ENCODE measurements around the gene LRRC45.

LRRC45 gene

GRCh38 chr17:82060614-82061013 is 37.5 kb downstream of the LRRC45 start:
- in situ Hi-C loops (cut with MboI; ENCODE audit: low sequenced_read_pairs) = no loop called here

- in situ Hi-C loops (cut with MboI; ENCODE audit: low sequenced_read_pairs) = no loop called here
Observed at GRCh38 chr17:82061047-82061925, 38.2 kb downstream of the LRRC45 start.

DNA sequence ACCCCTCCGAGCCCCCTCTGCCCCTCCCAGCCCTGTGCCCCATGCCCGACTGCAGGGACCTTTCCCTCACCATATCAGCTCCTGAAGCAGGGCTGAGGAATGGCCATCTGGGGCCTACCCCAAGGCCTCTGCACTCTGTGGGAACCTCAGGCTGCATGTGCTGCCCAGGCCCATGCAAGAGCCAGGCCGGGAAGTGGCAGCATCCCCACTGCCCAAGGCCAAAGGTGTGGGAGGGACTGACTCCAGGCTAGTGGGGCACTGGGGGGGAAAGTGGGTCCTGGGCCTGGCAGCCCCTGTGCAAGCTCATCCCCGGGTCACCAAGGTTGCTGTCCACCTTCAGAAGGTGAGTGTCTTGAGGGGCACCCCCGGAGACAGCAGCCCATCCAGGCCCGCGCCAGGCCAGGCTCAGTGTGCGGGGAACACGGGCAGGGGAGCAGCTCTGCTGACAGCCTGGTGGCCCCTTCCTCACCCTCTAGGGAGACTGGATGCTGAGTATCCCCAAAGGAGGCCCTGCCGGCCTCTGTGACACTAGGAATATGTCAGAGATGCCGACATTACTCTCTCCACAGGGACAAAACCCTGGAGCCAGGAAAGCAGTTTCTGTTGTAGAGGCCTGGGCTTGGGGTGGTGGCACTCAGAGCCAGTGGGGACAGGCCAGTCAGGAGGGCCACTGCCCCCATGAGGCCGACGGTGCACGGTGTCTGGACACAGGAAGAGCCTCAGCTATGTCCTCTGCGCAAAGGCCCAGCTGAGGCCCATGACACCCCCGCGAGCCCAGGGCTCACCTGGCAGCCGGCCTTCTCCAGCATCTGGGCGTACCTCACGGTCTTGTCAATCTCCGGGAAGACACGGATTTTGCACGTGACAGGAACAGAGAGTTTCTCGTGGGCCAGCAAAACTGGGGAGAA is 39.2 kb downstream of the LRRC45 start:
- in situ Hi-C loops (cut with MboI; ENCODE audit: low sequenced_read_pairs) = no loop called here

- in situ Hi-C loops (cut with MboI; ENCODE audit: low sequenced_read_pairs) = no loop called here
Observed at GRCh38 chr17:82062984-82063368, 39.9 kb downstream of the LRRC45 start.

- in situ Hi-C loops (cut with MboI; ENCODE audit: low sequenced_read_pairs) = no loop called here
Observed at GRCh38 chr17:82063424-82064415, 40.6 kb downstream of the LRRC45 start.

DNA sequence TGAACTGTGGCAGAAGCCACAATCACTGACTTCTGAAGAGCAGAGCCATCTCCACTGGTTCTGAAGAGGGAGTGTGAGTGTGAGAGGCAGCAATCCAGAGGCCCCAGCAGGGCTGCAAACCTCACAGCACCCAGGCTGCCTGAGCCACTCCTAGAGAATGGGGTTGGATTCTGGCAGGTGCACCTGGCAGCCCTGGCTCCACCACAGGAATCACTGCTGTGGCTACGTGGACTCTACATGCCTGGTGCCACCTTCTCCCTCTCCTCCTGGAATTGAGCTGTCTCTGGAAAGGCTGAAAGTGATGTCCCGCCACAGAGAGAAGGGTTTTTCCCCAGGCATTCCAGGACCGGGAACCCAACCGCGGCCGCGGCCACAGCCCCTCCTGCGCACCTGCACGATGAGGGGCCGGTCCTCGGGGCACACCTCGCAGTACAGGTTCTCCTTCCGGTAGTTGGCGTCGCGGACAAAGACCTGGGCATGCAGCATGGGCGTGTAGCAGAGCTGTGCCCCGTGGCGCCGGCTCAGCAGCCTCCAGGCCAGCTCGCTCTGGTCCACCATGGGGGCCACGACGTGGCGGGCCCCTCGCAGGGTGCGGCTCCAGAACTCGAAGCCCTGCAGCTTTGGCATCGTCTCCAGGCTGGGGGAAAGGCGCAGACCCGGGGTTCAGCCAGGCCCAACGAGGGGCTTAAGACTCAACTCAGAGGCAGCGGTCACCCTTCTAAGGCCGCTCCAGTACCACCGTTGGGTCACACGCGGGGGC is 41.5 kb downstream of the LRRC45 start:
- in situ Hi-C loops (cut with MboI; ENCODE audit: low sequenced_read_pairs) = no loop called here

DNA sequence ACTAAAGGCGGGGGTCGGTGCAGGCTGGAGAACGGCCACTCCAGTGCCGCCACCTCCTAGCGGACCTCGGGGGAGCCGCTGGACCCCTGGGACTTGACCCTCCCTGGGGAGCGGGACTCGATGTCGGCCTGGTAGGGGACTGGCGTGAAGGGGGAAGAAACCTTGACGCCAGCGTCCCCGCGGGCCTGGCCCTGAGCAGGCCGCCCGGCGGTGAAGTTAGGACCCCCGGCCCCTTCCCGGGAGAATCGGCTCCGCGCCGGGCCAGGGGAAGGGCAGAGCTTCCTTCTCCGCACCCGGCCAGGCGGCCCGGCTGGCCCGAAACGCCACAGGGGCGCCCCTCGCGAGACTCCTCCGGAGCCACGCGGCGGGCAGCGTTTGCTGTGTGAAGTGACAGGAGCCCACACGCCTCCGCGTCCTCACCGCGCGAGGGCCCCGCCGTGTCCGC is 42.1 kb downstream of the LRRC45 start:
- in situ Hi-C loops (cut with MboI; ENCODE audit: low sequenced_read_pairs) = no loop called here

DNA sequence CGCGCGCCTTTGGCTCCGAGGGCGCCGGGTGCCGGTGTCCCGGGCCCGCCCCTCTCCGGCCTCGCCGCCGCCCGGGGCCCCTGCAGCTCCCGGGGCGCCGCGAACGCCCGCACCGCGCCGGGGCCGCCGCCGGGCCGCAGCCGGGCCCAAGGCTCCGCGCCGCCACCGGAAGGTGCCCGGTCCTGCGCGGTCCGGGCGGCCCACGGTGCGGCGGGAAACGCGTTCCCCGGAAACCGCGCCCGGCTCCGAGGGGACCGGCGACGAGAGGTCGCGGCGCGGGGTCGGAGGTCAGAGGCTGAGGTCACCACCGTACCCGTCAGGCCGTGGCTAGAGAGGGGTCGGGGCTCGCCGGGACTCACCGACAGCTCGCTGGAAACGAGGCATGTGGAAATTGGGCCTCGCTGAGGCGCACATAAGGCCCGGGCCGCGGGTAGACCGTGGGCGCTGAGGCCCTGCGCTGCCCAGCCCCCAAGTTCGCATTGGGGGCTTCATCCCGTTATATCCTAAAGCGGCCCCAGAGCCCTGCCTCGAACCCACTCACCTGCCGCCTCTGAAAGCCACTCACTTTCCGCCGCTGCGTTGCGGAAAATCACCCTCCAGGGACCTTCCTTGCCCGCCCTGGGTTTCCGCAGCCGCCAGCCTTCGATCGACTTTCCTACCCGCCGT is 42.7 kb downstream of the LRRC45 start, which contains the start of gene DUS1L:
Gene DUS1L (minus strand): TSS at position 167 of the 666 bp plus-strand sequence. CDS start 745 bp downstream, outside the sequence.
- in situ Hi-C loops (cut with MboI; ENCODE audit: low sequenced_read_pairs) = no loop called here

DNA sequence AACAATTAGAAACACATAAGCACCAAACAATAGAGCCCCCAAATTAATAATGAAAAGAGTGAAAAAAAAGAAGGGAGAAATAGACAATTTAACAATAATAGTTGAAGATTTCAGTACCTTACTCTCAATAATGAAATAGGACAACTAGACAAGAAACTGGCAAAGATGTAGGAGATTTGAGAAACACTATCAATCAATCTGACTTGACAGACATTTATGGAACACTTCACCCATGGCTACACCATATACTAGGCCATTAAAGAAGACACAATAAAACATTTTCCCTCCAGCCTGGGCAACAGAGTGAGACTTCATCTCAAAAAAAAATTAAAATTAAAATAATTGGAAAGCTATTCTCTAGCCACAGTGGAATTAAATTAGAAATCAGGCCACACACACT is 47.5 kb downstream of the LRRC45 start:
- in situ Hi-C loops (cut with MboI; ENCODE audit: low sequenced_read_pairs) = no loop called here

DNA sequence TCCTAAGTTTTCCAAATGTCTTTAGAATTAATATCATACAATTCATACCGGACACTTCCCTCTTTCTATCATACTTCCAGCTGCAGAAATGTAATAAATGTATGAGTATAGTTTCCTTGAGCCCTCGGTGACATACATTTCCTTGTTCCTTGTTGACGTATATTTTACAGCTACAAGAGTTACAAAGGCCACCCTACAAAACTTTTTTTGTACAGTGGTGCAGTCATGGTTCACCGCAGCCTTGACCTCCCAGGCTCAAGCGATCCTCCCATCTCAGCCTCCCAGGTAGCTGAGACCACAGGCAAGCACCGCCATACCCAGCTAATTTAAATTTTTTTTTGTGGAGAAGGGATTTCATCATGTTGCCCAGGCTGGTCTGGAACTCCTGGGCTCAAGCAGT is 49.7 kb downstream of the LRRC45 start:
- in situ Hi-C loops (cut with MboI; ENCODE audit: low sequenced_read_pairs) = no loop called here

DNA sequence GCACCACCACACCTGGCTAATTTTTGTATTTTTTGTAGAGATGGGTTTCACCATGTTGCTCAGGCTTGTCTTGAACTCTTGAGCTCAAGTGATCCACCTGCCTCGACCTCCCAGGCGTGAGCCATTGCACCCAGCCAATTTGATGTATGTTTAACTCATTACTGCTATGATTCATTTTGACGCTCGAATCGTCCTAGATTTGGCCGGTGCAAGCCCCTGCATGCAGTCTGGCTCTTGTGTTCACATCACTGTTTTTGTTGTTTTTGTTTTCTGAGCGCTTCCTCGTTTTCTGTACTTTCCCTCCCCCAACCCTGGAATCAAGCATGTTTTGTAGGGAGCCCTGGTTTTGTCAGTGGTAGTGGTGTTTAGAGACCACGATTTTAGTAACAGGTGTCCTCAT is 50.3 kb downstream of the LRRC45 start:
- in situ Hi-C loops (cut with MboI; ENCODE audit: low sequenced_read_pairs) = no loop called here

DNA sequence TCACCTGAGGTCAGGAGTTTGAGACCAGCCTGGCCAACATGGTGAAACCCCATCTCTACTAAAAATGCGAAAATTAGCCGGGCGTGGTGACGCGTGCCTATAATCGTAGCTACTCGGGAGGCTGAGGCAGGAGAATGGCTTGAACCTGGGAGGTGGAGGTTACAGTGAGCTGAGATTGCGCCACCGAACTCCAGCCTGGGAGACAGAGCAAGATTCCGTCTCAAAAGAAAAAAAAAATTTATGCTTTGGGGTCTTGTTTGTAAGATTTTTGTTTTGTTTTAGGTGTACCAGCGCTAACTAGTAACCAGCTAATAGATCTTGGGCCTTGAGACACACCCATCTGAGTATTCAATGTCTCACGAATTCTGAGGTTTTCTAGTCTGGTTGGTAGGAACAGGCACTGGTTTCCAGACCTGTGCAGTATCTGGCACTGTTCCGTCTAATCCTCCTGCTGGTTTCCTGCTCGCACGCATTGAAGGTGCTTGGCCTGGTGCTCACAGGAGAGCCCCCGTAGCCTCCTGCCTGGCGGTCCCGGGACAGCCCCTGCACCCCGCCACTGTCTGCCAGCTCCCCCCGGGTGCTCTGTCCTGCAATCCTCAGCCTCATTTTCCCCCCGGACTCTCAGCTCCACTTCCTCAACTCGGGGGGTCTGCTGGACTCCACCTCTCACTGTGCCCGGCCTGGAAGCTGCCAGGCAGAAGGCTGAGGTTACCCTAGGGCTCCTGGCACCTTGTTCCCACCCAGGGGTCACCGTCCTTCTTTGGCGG is 53.1 kb downstream of the LRRC45 start:
- in situ Hi-C loops (cut with MboI; ENCODE audit: low sequenced_read_pairs) = no loop called here

DNA sequence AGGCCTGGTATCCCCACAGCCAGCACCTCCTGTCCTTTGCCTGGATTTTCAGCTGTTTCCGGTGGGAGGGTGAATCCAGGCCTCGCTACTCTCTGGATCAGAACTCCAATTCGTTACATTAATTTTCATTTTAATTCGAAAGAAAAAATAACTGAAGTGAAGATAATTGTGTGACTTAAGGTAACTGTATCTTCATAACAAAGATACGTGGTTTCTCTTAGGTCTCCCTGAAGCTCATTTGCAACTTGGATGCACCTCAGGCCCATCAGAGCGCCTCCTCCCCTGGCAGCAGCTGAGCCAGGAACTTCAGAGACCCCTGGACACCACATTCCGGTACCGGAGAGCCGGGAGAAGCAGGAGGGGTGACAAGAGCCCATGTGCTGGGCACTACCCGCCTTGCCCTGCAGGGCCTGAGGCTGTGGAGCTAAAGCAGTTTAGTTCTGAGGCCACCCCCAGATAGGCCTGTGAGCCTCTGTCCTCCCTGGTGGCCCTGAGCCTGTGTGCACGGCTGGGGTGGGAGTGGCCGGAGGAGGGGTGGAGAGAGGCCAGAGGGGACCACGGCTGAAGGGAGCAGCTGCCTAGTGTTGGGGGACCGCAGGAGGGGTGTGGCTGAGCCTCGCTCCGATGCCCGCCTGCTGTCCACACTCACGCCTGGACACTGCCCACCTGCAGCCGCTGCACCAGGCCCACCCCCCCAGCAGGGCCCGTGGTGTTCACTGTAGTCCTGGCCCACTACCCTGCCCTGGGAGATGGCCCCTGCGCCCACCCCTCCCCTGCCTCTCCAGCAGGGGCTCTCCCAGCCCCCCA is 53.9 kb downstream of the LRRC45 start:
- in situ Hi-C loops (cut with MboI; ENCODE audit: low sequenced_read_pairs) = no loop called here

DNA sequence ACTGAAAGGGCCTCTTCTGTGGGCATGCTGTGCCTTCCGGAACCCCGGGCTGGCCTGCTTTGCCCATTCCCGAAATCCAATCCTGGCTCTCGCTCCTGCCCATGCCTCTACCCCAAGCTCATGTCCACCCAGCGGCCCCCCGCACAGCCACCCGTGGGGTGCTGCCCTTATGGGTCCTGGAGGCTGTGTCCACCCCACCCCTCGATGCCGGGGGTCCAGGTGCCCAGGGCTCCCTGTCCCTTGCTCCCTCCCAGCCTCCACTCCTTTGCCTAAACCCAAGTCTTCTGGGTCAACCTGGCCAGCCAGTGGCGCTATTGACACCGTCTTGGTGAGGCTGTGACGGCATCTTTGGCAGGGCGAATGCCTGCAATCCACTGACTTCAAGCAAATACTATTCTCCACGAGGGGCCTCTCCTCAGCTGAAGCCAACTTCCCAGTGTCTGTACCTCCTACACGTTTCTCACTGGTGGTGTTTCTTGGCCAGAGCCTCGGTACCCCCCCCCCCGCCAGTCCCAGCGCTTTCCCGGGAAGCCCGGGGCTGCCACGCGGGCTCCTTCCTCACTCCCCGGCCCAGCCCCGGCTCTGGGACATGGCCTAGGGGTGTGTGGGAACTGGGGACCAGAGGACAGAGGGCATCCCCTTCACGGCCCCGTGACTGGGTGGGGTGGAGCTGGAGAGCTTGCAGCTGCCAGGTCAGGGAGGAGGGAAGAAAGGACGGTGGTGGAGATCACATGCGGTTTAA is 54.7 kb downstream of the LRRC45 start:
- in situ Hi-C loops (cut with MboI; ENCODE audit: low sequenced_read_pairs) = no loop called here

GRCh38 chr17:82078433-82078832 is 55.3 kb downstream of the LRRC45 start:
- in situ Hi-C loops (cut with MboI; ENCODE audit: low sequenced_read_pairs) = no loop called here

- in situ Hi-C loops (cut with MboI; ENCODE audit: low sequenced_read_pairs) = no loop called here
Observed at GRCh38 chr17:82079001-82079677, 56.0 kb downstream of the LRRC45 start.
